IMR-90 (cell line): ENCODE data around the gene IGF2BP1.

ENCODE experiments used
- CTCF ChIP-seq: conservative IDR thresholded peaks from 2 replicates; pipeline ENCODE4 v1.5.1; 2012; ENCODE audit warnings: mild to moderate bottlenecking, low read depth, low read length, improper control_type of control experiment
- MAFK ChIP-seq: IDR thresholded peaks from 2 replicates; pipeline ENCODE4 v1.6.1; 2012; ENCODE audit warnings: low read depth, low read length, improper control_type of control experiment
- POLR2A ChIP-seq: IDR thresholded peaks from 2 replicates; pipeline ENCODE4 v1.6.1; 2012; ENCODE audit warnings: mild to moderate bottlenecking, low read depth, low read length

- TF ChIP-seq CTCF (no peak), POLR2A (no peak), MAFK (peak; percentile 72)
Observed at GRCh38 chr17:49101054-49101534, 103.9 kb downstream of the IGF2BP1 start.
